Keratinocyte (primary cell): ENCODE results near the gene MVB12B. TPM values are rescaled to one million over a fixed set of nuclear protein-coding genes. Genes with fewer than 3 reads are reported as not detected.

Experiments used
- DNase-seq: peaks from one replicate; pipeline ENCODE4 v3.0.0-alpha.2; 2011; ENCODE audit warnings: low read depth, missing footprints, low spot score
- FAIRE-seq: peaks from 2 replicates; lab custom pipeline; 2011; peaks lifted over from hg19 to GRCh38; lab: Jason Lieb, UNC
- H2AFZ ChIP-seq: 2 replicates; pipeline ENCODE4 v1.6.0; 2012; ENCODE audit warnings: low read length, control low read depth, inconsistent platforms; ENCODE audit not compliant: control insufficient read depth
- H3K27ac ChIP-seq: 2 replicates; pipeline ENCODE4 v1.5.1; 2011; ENCODE audit warnings: low read length; ENCODE audit not compliant: control insufficient read depth, insufficient read depth
- H3K27me3 ChIP-seq: 3 replicates; pipeline ENCODE4 v1.6.0; 2011; ENCODE audit warnings: low read length; ENCODE audit not compliant: control insufficient read depth, insufficient read depth; ENCODE audit errors: extremely low read depth
- H3K36me3 ChIP-seq, 2 experiments: 2 replicates in 1 of 2; 3 replicates in 1 of 2; pipeline ENCODE4 v1.5.1; 2011; ENCODE audit warnings: low read length in 2 of 2, mild to moderate bottlenecking in 1 of 2; ENCODE audit not compliant: control insufficient read depth in 2 of 2, insufficient read depth in 2 of 2; ENCODE audit errors: extremely low read depth in 1 of 2
- H3K4me1 ChIP-seq: 3 replicates; pipeline ENCODE4 v1.5.1; 2011; ENCODE audit warnings: low read length; ENCODE audit not compliant: control insufficient read depth, insufficient read depth; ENCODE audit errors: extremely low read depth
- H3K4me2 ChIP-seq: 3 replicates; pipeline ENCODE4 v1.6.0; 2011; ENCODE audit warnings: low read depth, low read length; ENCODE audit not compliant: control insufficient read depth, insufficient read depth; ENCODE audit errors: extremely low read depth
- H3K4me3 ChIP-seq, 3 experiments: fragments of 200-600 bp in 1 of 3; sonication (generic) in 1 of 3; 2 replicates in 2 of 3; 3 replicates in 1 of 3; pipeline ENCODE4 v1.5.1; 2011 to 2016; ENCODE audit warnings: low read length in 3 of 3, mild to moderate bottlenecking in 3 of 3, control low read depth in 2 of 3, inconsistent platforms in 1 of 3, low read depth in 1 of 3, mixed read lengths in 1 of 3, mixed run types in 1 of 3, moderate library complexity in 1 of 3; ENCODE audit not compliant: control insufficient read depth in 2 of 3, insufficient read depth in 2 of 3; ENCODE audit errors: extremely low read depth in 1 of 3
- H3K79me2 ChIP-seq: 2 replicates; pipeline ENCODE4 v1.6.0; 2012; ENCODE audit warnings: low read length; ENCODE audit not compliant: control insufficient read depth, insufficient read depth
- H3K9ac ChIP-seq: 3 replicates; pipeline ENCODE4 v1.6.0; 2011; ENCODE audit warnings: low read length; ENCODE audit not compliant: control insufficient read depth, insufficient read depth; ENCODE audit errors: extremely low read depth
- H3K9me1 ChIP-seq: 3 replicates; pipeline ENCODE4 v1.6.0; 2011; ENCODE audit warnings: low read length; ENCODE audit not compliant: control insufficient read depth, insufficient read depth; ENCODE audit errors: extremely low read depth
- H3K9me3 ChIP-seq: 2 replicates; pipeline ENCODE4 v1.5.1; 2012; ENCODE audit warnings: low read depth, low read length; ENCODE audit not compliant: control insufficient read depth
- H4K20me1 ChIP-seq: 3 replicates; pipeline ENCODE4 v1.6.0; 2011; ENCODE audit warnings: low read length; ENCODE audit not compliant: control insufficient read depth, insufficient read depth; ENCODE audit errors: extremely low read depth
- EZH2 ChIP-seq: IDR thresholded peaks from one replicate; pipeline ENCODE4 v1.6.1; 2012; ENCODE audit warnings: inconsistent platforms, mild to moderate bottlenecking, low read length, moderate library complexity
- dilution Hi-C: fragments of 300-500 bp; cut with MboI; formaldehyde crosslinking; loops from one replicate; pipeline ENCODE4 v1.7.0; 2020; ENCODE audit warnings: low sequenced_read_pairs; ENCODE audit not compliant: extremely low pct_ligation_motif_present
- polyA plus RNA-seq, 5 experiments: library from polyadenylated mRNA; depleted of rRNA in 3 of 5; stranded (reverse) in 3 of 5; stranded (forward) in 1 of 5; unstranded in 1 of 5; fragments of >200 nt; gene quantifications; 1 replicate in 1 of 5; 2 replicates in 3 of 5; 3 replicates in 1 of 5; pipeline versions ENCODE4 v1.2.1 to v1.2.3, GENCODE V29; 2011 to 2012; ENCODE audit warnings: missing spikeins in 2 of 5, low read depth in 1 of 5, low replicate concordance in 1 of 5
- TF ChIP-seq, protein P1 (sequence below), 3 experiments: IDR thresholded peaks in 1 of 3; conservative IDR thresholded peaks in 1 of 3; optimal IDR thresholded peaks in 1 of 3; 2 replicates in 2 of 3; 3 replicates in 1 of 3; pipeline versions ENCODE3 to v1.5.1; 2011; ENCODE audit warnings: low read length in 3 of 3, mild to moderate bottlenecking in 3 of 3, moderate library complexity in 2 of 3, control low read depth in 1 of 3, inconsistent platforms in 1 of 3; ENCODE audit not compliant: insufficient read depth in 2 of 3; ENCODE audit errors: extremely low read depth in 1 of 3

Gene MVB12B
- polyA plus RNA-seq, 1 donor (not counting 4 experiments of a cell fraction or from before 2014, with no cell fraction given), result 1.2 TPM

DNA sequence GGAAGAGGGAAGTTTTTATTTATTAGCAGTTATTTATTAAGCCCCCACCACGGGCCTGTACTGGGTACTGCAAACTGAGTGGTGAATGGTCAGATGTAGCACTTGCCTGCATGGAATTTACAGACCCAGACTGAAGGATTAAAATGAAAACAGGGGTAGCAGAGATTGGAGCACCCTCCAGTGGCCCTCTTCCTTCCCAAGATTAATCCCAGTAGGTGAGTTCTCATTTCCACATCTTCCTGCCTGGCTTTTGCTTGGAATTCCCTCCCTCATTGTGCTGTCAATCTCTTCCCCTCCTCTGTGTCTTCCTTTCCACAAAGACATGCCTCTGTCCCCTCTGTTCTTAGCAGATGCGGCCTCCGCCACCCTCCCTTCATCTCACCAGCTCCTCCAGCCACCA is 39.2 kb downstream of the MVB12B start:
- peaks cover 9% of the 10 kb centered on the region for H3K4me1 ChIP-seq

DNA sequence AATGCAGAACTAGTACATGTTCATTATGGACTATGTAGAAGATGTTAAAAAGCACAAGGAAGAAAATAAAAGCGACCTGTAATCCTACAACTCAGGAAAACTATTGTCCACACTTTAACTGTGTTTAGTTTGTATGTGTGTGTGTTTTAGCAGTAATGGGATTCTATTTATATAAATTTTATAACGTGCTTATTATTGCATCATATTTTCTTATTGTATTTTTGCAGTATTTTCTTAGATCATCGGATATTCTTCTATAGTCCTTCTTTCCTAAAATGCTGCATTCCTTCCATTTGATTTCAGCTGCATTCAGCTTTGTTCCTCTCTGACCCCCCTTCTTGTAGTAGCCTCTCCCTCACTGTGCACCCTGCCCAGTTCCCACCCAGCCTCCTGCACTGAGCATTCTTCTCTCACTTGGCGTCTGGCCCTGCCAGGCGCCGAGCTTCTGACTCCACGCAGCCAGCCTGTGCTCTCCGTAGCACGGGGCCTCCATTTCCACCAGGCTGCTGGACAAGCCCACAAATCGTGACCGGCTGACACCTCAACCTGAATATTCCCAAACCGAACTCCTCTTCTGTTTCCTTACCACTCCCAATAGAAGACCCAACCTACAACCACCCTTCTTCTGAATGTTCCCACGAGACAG is 39.9 kb downstream of the MVB12B start:
- Histone ChIP-seq H3K4me2 (no peak overlapping the region), H3K9me1 (no peaks in the 10 kb centered on the region), H3K27me3 (no peaks in the 10 kb centered on the region), H3K4me1 (peaks cover 9% of the 10 kb centered on the region), H3K4me3 (no peak overlapping the region), H3K36me3 (no peaks in the 10 kb centered on the region), H3K9me3 (no peaks in the 10 kb centered on the region), H2AFZ (no peak overlapping the region), H3K27ac (no peak overlapping the region), H3K79me2 (no peaks in the 10 kb centered on the region), H4K20me1 (no peaks in the 10 kb centered on the region), H3K9ac (no peak overlapping the region)
- DNase-seq, result no peak
- FAIRE-seq, result no peak
- TF ChIP-seq, protein P1, sequence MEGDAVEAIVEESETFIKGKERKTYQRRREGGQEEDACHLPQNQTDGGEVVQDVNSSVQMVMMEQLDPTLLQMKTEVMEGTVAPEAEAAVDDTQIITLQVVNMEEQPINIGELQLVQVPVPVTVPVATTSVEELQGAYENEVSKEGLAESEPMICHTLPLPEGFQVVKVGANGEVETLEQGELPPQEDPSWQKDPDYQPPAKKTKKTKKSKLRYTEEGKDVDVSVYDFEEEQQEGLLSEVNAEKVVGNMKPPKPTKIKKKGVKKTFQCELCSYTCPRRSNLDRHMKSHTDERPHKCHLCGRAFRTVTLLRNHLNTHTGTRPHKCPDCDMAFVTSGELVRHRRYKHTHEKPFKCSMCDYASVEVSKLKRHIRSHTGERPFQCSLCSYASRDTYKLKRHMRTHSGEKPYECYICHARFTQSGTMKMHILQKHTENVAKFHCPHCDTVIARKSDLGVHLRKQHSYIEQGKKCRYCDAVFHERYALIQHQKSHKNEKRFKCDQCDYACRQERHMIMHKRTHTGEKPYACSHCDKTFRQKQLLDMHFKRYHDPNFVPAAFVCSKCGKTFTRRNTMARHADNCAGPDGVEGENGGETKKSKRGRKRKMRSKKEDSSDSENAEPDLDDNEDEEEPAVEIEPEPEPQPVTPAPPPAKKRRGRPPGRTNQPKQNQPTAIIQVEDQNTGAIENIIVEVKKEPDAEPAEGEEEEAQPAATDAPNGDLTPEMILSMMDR (optimal IDR thresholded peaks at IDR 0.05 in 1 of 3, IDR thresholded peaks at IDR 0.05 in 1 of 3, conservative IDR thresholded peaks at IDR 0.05 in 1 of 3; ENCODE audit: extremely low read depth in 1 of 3, insufficient read depth in 2 of 3, low read length in 3 of 3), result no peak
- TF ChIP-seq EZH2, result no peak
- dilution Hi-C loops, result no loop called here

More for the DNA sequence above, 39.2 kb downstream of the MVB12B start:
- no peak overlapping the region for H3K27ac ChIP-seq
- FAIRE-seq (no peak), DNase-seq (no peak)
- H3K27me3 ChIP-seq, result no peaks in the 10 kb centered on the region
- no peak overlapping the region for H2AFZ ChIP-seq
- H3K9me1 ChIP-seq, result no peaks in the 10 kb centered on the region
- no peaks in the 10 kb centered on the region for H3K9me3 ChIP-seq
- H3K79me2 ChIP-seq, result no peaks in the 10 kb centered on the region
- no peak for TF ChIP-seq EZH2
- TF ChIP-seq, protein P1 (optimal IDR thresholded peaks at IDR 0.05 in 1 of 3, IDR thresholded peaks at IDR 0.05 in 1 of 3, conservative IDR thresholded peaks at IDR 0.05 in 1 of 3; ENCODE audit: extremely low read depth in 1 of 3, insufficient read depth in 2 of 3, low read length in 3 of 3), result no peak
- dilution Hi-C loops, result no loop called here
- no peak overlapping the region for H3K4me2 ChIP-seq
- no peaks in the 10 kb centered on the region for H3K36me3 ChIP-seq
- H3K9ac ChIP-seq, result no peak overlapping the region
- H4K20me1 ChIP-seq, result no peaks in the 10 kb centered on the region
- H3K4me3 ChIP-seq, result no peak overlapping the region
